ENCODE data around the gene SDK1.
A peak's percentile ranks its signal among the peaks of the same experiment; 100 is the strongest.

The SDK1 gene

GRCh38 chr7:3591219-3591618, 290.2 kb downstream of the SDK1 start:
- DNase-seq (ENCODE audit: low spot score): no peak

GRCh38 chr7:3591944-3592343, 290.9 kb downstream of the SDK1 start:
- DNase-seq (ENCODE audit: low spot score): no peak

GRCh38 chr7:3592401-3593134, 291.5 kb downstream of the SDK1 start:
- no peak for DNase-seq (ENCODE audit: low spot score)

GRCh38 chr7:3594901-3595300, 293.8 kb downstream of the SDK1 start:
- DNase-seq (ENCODE audit: low spot score): no peak

- DNase-seq (ENCODE audit: low spot score): no peak
Measured at GRCh38 chr7:3598854-3599253, 297.8 kb downstream of the SDK1 start.

- DNase-seq (ENCODE audit: low spot score): peak; percentile 44
Measured at GRCh38 chr7:3605222-3605621, 304.2 kb downstream of the SDK1 start.

GRCh38 chr7:3606436-3606835, 305.4 kb downstream of the SDK1 start:
- peak; percentile 30 for DNase-seq (ENCODE audit: low spot score)

- no peak for DNase-seq (ENCODE audit: low spot score)
Measured at GRCh38 chr7:3607847-3608246, 306.8 kb downstream of the SDK1 start.

GRCh38 chr7:3616306-3616705, 315.3 kb downstream of the SDK1 start:
- no peak for DNase-seq (ENCODE audit: low spot score)

GRCh38 chr7:3630081-3630480, 329.0 kb downstream of the SDK1 start:
- no peak for DNase-seq (ENCODE audit: low spot score)

- DNase-seq (ENCODE audit: low spot score): no peak
Measured at GRCh38 chr7:3634396-3634795, 333.3 kb downstream of the SDK1 start.

GRCh38 chr7:3636131-3636860, 335.2 kb downstream of the SDK1 start:
- no peak for DNase-seq (ENCODE audit: low spot score)

- DNase-seq (ENCODE audit: low spot score): no peak
Measured at GRCh38 chr7:3639253-3639652, 338.2 kb downstream of the SDK1 start.

- peak; percentile 5 for DNase-seq (ENCODE audit: low spot score)
Measured at GRCh38 chr7:3641582-3641981, 340.5 kb downstream of the SDK1 start.

- DNase-seq (ENCODE audit: low spot score): no peak
Measured at GRCh38 chr7:3643091-3643490, 342.0 kb downstream of the SDK1 start.

- DNase-seq (ENCODE audit: low spot score): no peak
Measured at GRCh38 chr7:3648276-3648675, 347.2 kb downstream of the SDK1 start.

- DNase-seq (ENCODE audit: low spot score): no peak
Measured at GRCh38 chr7:3649250-3649649, 348.2 kb downstream of the SDK1 start.

GRCh38 chr7:3649678-3650440, 348.8 kb downstream of the SDK1 start:
- DNase-seq (ENCODE audit: low spot score): no peak

- no peak for DNase-seq (ENCODE audit: low spot score)
Measured at GRCh38 chr7:3650844-3651243, 349.8 kb downstream of the SDK1 start.

- DNase-seq (ENCODE audit: low spot score): no peak
Measured at GRCh38 chr7:3655635-3656034, 354.6 kb downstream of the SDK1 start.

- no peak for DNase-seq (ENCODE audit: low spot score)
Measured at GRCh38 chr7:3657206-3657605, 356.2 kb downstream of the SDK1 start.

- no peak for DNase-seq (ENCODE audit: low spot score)
Measured at GRCh38 chr7:3668743-3669142, 367.7 kb downstream of the SDK1 start.

GRCh38 chr7:3670898-3671297, 369.8 kb downstream of the SDK1 start:
- no peak for DNase-seq (ENCODE audit: low spot score)
